IPS-NIHi11 (cell line): ENCODE measurements around the gene TPX2.
"Not testable (repeated sequence)": the region's sequence is repeated elsewhere in the genome, so short reads cannot be mapped to it uniquely, and the experiment has no call there.

Experiments used
- DNase-seq: peaks from one replicate; pipeline ENCODE4 v3.0.0; 2012; ENCODE audit warnings: mixed read lengths, low spot score

Gene TPX2

GRCh38 chr20:31720486-31721407 is 18.3 kb upstream of the TPX2 start:
- DNase-seq = no peak

- DNase-seq = no peak
Observed at GRCh38 chr20:31721408-31722256, 17.5 kb upstream of the TPX2 start.

GRCh38 chr20:31722257-31723068 is 16.6 kb upstream of the TPX2 start, which contains the start of gene BCL2L1:
Gene BCL2L1, minus strand, starts transcription at chr20:31722868. Its CDS starts 650 bp downstream, at chr20:31722218.
- peak; percentile 75 for DNase-seq

- no peak for DNase-seq
Observed at GRCh38 chr20:31723069-31723318, 16.1 kb upstream of the TPX2 start.

- peak; percentile 96 for DNase-seq
Observed at GRCh38 chr20:31723319-31724078, 15.6 kb upstream of the TPX2 start.

GRCh38 chr20:31731321-31731717 is 7.8 kb upstream of the TPX2 start:
- no peak for DNase-seq

GRCh38 chr20:31739550-31739977 is 474 bp downstream of the TPX2 start:
- no peak for DNase-seq

GRCh38 chr20:31740208-31740607 is 1.1 kb downstream of the TPX2 start:
- no peak for DNase-seq

GRCh38 chr20:31740656-31741323 is 1.7 kb downstream of the TPX2 start:
- no peak for DNase-seq

- DNase-seq = no peak
Observed at GRCh38 chr20:31746068-31746878, 7.2 kb downstream of the TPX2 start.

GRCh38 chr20:31747028-31747427 is 7.9 kb downstream of the TPX2 start:
- not testable (repeated sequence) for DNase-seq

- DNase-seq = no peak
Observed at GRCh38 chr20:31747640-31748039, 8.6 kb downstream of the TPX2 start.

GRCh38 chr20:31749223-31749622 is 10.1 kb downstream of the TPX2 start:
- no peak for DNase-seq

- no peak for DNase-seq
Observed at GRCh38 chr20:31751126-31751525, 12.0 kb downstream of the TPX2 start.

- DNase-seq = no peak
Observed at GRCh38 chr20:31757254-31757653, 18.2 kb downstream of the TPX2 start.

- no peak for DNase-seq
Observed at GRCh38 chr20:31758521-31758920, 19.4 kb downstream of the TPX2 start.

GRCh38 chr20:31758991-31759390 is 19.9 kb downstream of the TPX2 start:
- DNase-seq = no peak

- DNase-seq = no peak
Observed at GRCh38 chr20:31759836-31760518, 20.9 kb downstream of the TPX2 start.

GRCh38 chr20:31760519-31761240 is 21.6 kb downstream of the TPX2 start:
- no peak for DNase-seq
